Measurements from ENCODE around the gene KIAA1549.

KIAA1549 gene

GRCh38 chr7:138871814-138872090 is 109.4 kb downstream of the KIAA1549 start:
- DNase-seq, result no peak

GRCh38 chr7:138871065-138871813 is 110.0 kb downstream of the KIAA1549 start:
- Histone ChIP-seq H3K9ac (ENCODE audit: low read length) (no peak overlapping the region), H3K14ac (ENCODE audit: low read length in 2 of 2) (no peak overlapping the region), H3K4me2 (ENCODE audit: low read length, poor library complexity, severe bottlenecking) (no peak overlapping the region), H3K9me3 (ENCODE audit: control insufficient read depth, low read length) (no peaks in the 10 kb centered on the region), H2BK15ac (ENCODE audit: low read depth, poor library complexity, severe bottlenecking) (no peak overlapping the region), H3K4me3 (ENCODE audit: insufficient read depth in 1 of 2, low read depth in 1 of 2, low read length in 2 of 2) (no peak overlapping the region), H2BK120ac (ENCODE audit: low read depth, low read length) (no peak overlapping the region), H3K4ac (ENCODE audit: low read depth in 1 of 2, low read length in 2 of 2) (no peak overlapping the region), H3K18ac (ENCODE audit: low read depth in 1 of 2, low read length in 2 of 2) (no peak overlapping the region), H3K23ac (ENCODE audit: low read length in 2 of 2) (no peak overlapping the region), H3K79me1 (replicated peaks; ENCODE audit: low read length, poor library complexity, severe bottlenecking) (no peaks in the 10 kb centered on the region), H2AFZ (ENCODE audit: low read depth, low read length) (no peak overlapping the region), H3K27ac (ENCODE audit: low read length, poor library complexity, severe bottlenecking) (no peak overlapping the region), H4K91ac (ENCODE audit: low read length) (no peak overlapping the region), H2BK12ac (ENCODE audit: low read length in 2 of 2) (no peak overlapping the region), H2BK5ac (ENCODE audit: low read depth, low read length, poor library complexity, severe bottlenecking) (no peak overlapping the region), H4K8ac (ENCODE audit: low read length) (no peak overlapping the region), H3K36me3 (ENCODE audit: control insufficient read depth in 1 of 2, insufficient read depth in 2 of 2, low read depth in 1 of 2, low read length in 2 of 2) (peaks cover 0 to 28% of the 10 kb centered on the region in 2 experiments), H3K27me3 (ENCODE audit: control insufficient read depth in 1 of 2, insufficient read depth in 1 of 2, low read length in 2 of 2) (no peaks in the 10 kb centered on the region), H3K4me1 (ENCODE audit: control insufficient read depth, insufficient read depth, low read depth, low read length) (peaks cover 7% of the 10 kb centered on the region), H2AK5ac (ENCODE audit: low read length, severe bottlenecking) (no peak overlapping the region)
- no peak for DNase-seq
- WGBS, result 96% methylated on average over 15 of the region's 21 CpGs

More at GRCh38 chr7:138871814-138872090, 109.4 kb downstream of the KIAA1549 start:
- no peak overlapping the region for H2BK5ac ChIP-seq (ENCODE audit: low read depth, low read length, poor library complexity, severe bottlenecking)
- H2BK12ac ChIP-seq (ENCODE audit: low read length in 2 of 2), result no peak overlapping the region
- no peak overlapping the region for H3K23ac ChIP-seq (ENCODE audit: low read length in 2 of 2)
- H3K4me3 ChIP-seq (ENCODE audit: insufficient read depth in 1 of 2, low read depth in 1 of 2, low read length in 2 of 2), result no peak overlapping the region
- H3K4ac ChIP-seq (ENCODE audit: low read depth in 1 of 2, low read length in 2 of 2), result no peak overlapping the region
- no peak overlapping the region for H3K14ac ChIP-seq (ENCODE audit: low read length in 2 of 2)
- no peak overlapping the region for H2AK5ac ChIP-seq (ENCODE audit: low read length, severe bottlenecking)
- H2BK15ac ChIP-seq (ENCODE audit: low read depth, poor library complexity, severe bottlenecking), result no peak overlapping the region
- peaks cover 0 to 28% of the 10 kb centered on the region in 2 experiments for H3K36me3 ChIP-seq (ENCODE audit: control insufficient read depth in 1 of 2, insufficient read depth in 2 of 2, low read depth in 1 of 2, low read length in 2 of 2)
- H4K8ac ChIP-seq (ENCODE audit: low read length), result no peak overlapping the region
- H3K4me1 ChIP-seq (ENCODE audit: control insufficient read depth, insufficient read depth, low read depth, low read length), result peaks cover 7% of the 10 kb centered on the region
- H2BK120ac ChIP-seq (ENCODE audit: low read depth, low read length), result no peak overlapping the region
- H2AFZ ChIP-seq (ENCODE audit: low read depth, low read length), result no peak overlapping the region
- no peaks in the 10 kb centered on the region for H3K9me3 ChIP-seq (ENCODE audit: control insufficient read depth, low read length)
- no peak overlapping the region for H3K27ac ChIP-seq (ENCODE audit: low read length, poor library complexity, severe bottlenecking)
- no peak overlapping the region for H3K18ac ChIP-seq (ENCODE audit: low read depth in 1 of 2, low read length in 2 of 2)
- 91% methylated on average over 3 of the region's 5 CpGs for WGBS
- no peak overlapping the region for H4K91ac ChIP-seq (ENCODE audit: low read length)
- H3K27me3 ChIP-seq (ENCODE audit: control insufficient read depth in 1 of 2, insufficient read depth in 1 of 2, low read length in 2 of 2), result no peaks in the 10 kb centered on the region
- no peak overlapping the region for H3K4me2 ChIP-seq (ENCODE audit: low read length, poor library complexity, severe bottlenecking)
- no peaks in the 10 kb centered on the region for H3K79me1 ChIP-seq (replicated peaks; ENCODE audit: low read length, poor library complexity, severe bottlenecking)
- H3K9ac ChIP-seq (ENCODE audit: low read length), result no peak overlapping the region

GRCh38 chr7:138869353-138869752 is 111.8 kb downstream of the KIAA1549 start:
- Histone ChIP-seq H3K14ac (ENCODE audit: low read length in 2 of 2) (no peak overlapping the region), H3K18ac (ENCODE audit: low read depth in 1 of 2, low read length in 2 of 2) (no peak overlapping the region), H3K23ac (ENCODE audit: low read length in 2 of 2) (no peak overlapping the region), H2BK12ac (ENCODE audit: low read length in 2 of 2) (no peak overlapping the region), H4K8ac (ENCODE audit: low read length) (no peak overlapping the region), H3K79me1 (replicated peaks; ENCODE audit: low read length, poor library complexity, severe bottlenecking) (no peaks in the 10 kb centered on the region), H3K4me1 (ENCODE audit: control insufficient read depth, insufficient read depth, low read depth, low read length) (peaks cover 2% of the 10 kb centered on the region), H3K4me3 (ENCODE audit: insufficient read depth in 1 of 2, low read depth in 1 of 2, low read length in 2 of 2) (no peak overlapping the region), H3K4me2 (ENCODE audit: low read length, poor library complexity, severe bottlenecking) (no peak overlapping the region), H2BK120ac (ENCODE audit: low read depth, low read length) (no peak overlapping the region), H3K27ac (ENCODE audit: low read length, poor library complexity, severe bottlenecking) (no peak overlapping the region), H3K27me3 (ENCODE audit: control insufficient read depth in 1 of 2, insufficient read depth in 1 of 2, low read length in 2 of 2) (no peaks in the 10 kb centered on the region), H3K9ac (ENCODE audit: low read length) (no peak overlapping the region), H2BK15ac (ENCODE audit: low read depth, poor library complexity, severe bottlenecking) (peak overlapping the region; percentile 84), H3K9me3 (ENCODE audit: control insufficient read depth, low read length) (no peaks in the 10 kb centered on the region), H2AFZ (ENCODE audit: low read depth, low read length) (no peak overlapping the region), H4K91ac (ENCODE audit: low read length) (no peak overlapping the region), H2BK5ac (ENCODE audit: low read depth, low read length, poor library complexity, severe bottlenecking) (no peak overlapping the region), H3K4ac (ENCODE audit: low read depth in 1 of 2, low read length in 2 of 2) (no peak overlapping the region), H3K36me3 (ENCODE audit: control insufficient read depth in 1 of 2, insufficient read depth in 2 of 2, low read depth in 1 of 2, low read length in 2 of 2) (peaks cover 0 to 28% of the 10 kb centered on the region in 2 experiments), H2AK5ac (ENCODE audit: low read length, severe bottlenecking) (no peak overlapping the region)
- DNase-seq, result no peak
- 98% methylated on average over 29 of the region's 30 CpGs for whole genome bisulfite sequencing

- no peak overlapping the region for H2BK120ac ChIP-seq (ENCODE audit: low read depth, low read length)
- H3K23ac ChIP-seq (ENCODE audit: low read length in 2 of 2), result no peak overlapping the region
- H3K18ac ChIP-seq (ENCODE audit: low read depth in 1 of 2, low read length in 2 of 2), result no peak overlapping the region
- peaks cover 2% of the 10 kb centered on the region for H3K4me1 ChIP-seq (ENCODE audit: control insufficient read depth, insufficient read depth, low read depth, low read length)
- no peak overlapping the region for H3K4ac ChIP-seq (ENCODE audit: low read depth in 1 of 2, low read length in 2 of 2)
- H2BK5ac ChIP-seq (ENCODE audit: low read depth, low read length, poor library complexity, severe bottlenecking), result no peak overlapping the region
- DNase-seq, result no peak
- no peak overlapping the region for H3K4me3 ChIP-seq (ENCODE audit: insufficient read depth in 1 of 2, low read depth in 1 of 2, low read length in 2 of 2)
- H3K27ac ChIP-seq (ENCODE audit: low read length, poor library complexity, severe bottlenecking), result no peak overlapping the region
- no peak overlapping the region for H3K4me2 ChIP-seq (ENCODE audit: low read length, poor library complexity, severe bottlenecking)
- H2AK5ac ChIP-seq (ENCODE audit: low read length, severe bottlenecking), result no peak overlapping the region
- H4K91ac ChIP-seq (ENCODE audit: low read length), result no peak overlapping the region
- 95% methylated on average over 14 of the region's 14 CpGs for WGBS
- H3K9me3 ChIP-seq (ENCODE audit: control insufficient read depth, low read length), result no peaks in the 10 kb centered on the region
- H3K27me3 ChIP-seq (ENCODE audit: control insufficient read depth in 1 of 2, insufficient read depth in 1 of 2, low read length in 2 of 2), result no peaks in the 10 kb centered on the region
- H3K36me3 ChIP-seq (ENCODE audit: control insufficient read depth in 1 of 2, insufficient read depth in 2 of 2, low read depth in 1 of 2, low read length in 2 of 2), result peaks cover 0 to 31% of the 10 kb centered on the region in 2 experiments
- H3K79me1 ChIP-seq (replicated peaks; ENCODE audit: low read length, poor library complexity, severe bottlenecking), result no peaks in the 10 kb centered on the region
- H3K14ac ChIP-seq (ENCODE audit: low read length in 2 of 2), result no peak overlapping the region
- H2AFZ ChIP-seq (ENCODE audit: low read depth, low read length), result no peak overlapping the region
- no peak overlapping the region for H2BK12ac ChIP-seq (ENCODE audit: low read length in 2 of 2)
- H3K9ac ChIP-seq (ENCODE audit: low read length), result no peak overlapping the region
- H2BK15ac ChIP-seq (ENCODE audit: low read depth, poor library complexity, severe bottlenecking), result no peak overlapping the region
- H4K8ac ChIP-seq (ENCODE audit: low read length), result no peak overlapping the region
These were observed 112.5 kb downstream of the KIAA1549 start for GRCh38 chr7:138868711-138869110.

Measured in mesenchymal stem cell (in vitro differentiated cells and primary cell).